NB4 (cell line): ENCODE measurements around the gene EFCAB6.

Experiments used
- CTCF ChIP-seq: IDR thresholded peaks from one replicate; pipeline ENCODE4 v1.5.1; 2012; ENCODE audit warnings: low read depth, low read length
- POLR2A ChIP-seq: IDR thresholded peaks from 2 replicates; pipeline ENCODE4 v1.6.1; 2011; ENCODE audit warnings: mild to moderate bottlenecking; ENCODE audit not compliant: insufficient read length; ENCODE audit errors: extremely low read depth

GRCh38 chr22:43723816-43724215 lies 88.3 kb downstream of the EFCAB6 start:
- no peak for TF ChIP-seq CTCF
- no peak for TF ChIP-seq POLR2A
